Measurements from ENCODE around the gene COL6A1. TPM values are rescaled to one million over a fixed set of nuclear protein-coding genes. Genes with fewer than 3 reads are reported as not detected.

The COL6A1 gene
- total RNA-seq, 1 experiment from 2014 or later, result 193 TPM

GRCh38 chr21:45932922-45933502 is 48.6 kb upstream of the COL6A1 start:
- WGBS (ENCODE audit: extremely low coverage, insufficient read length, low lambda C conversion rate), result no CpG with 5 or more reads among the region's 9 CpGs
- Histone ChIP-seq H3K27ac (ENCODE audit: insufficient read length, low read depth, low read length) (no peak overlapping the region), H3K9me3 (ENCODE audit: control insufficient read depth, low read depth, low read length) (no peaks in the 10 kb centered on the region), H3K23me2 (ENCODE audit: insufficient read length, low read depth, low read length, poor library complexity, severe bottlenecking) (no peaks in the 10 kb centered on the region), H2BK15ac (ENCODE audit: low read depth, low read length) (no peak overlapping the region), H2AK5ac (ENCODE audit: insufficient read length, low read length) (no peak overlapping the region), H3K79me2 (ENCODE audit: insufficient read depth, low read length) (no peaks in the 10 kb centered on the region), H2BK20ac (ENCODE audit: low read depth, low read length, poor library complexity, severe bottlenecking) (no peak overlapping the region), H4K5ac (ENCODE audit: insufficient read length, low read depth, low read length) (no peak overlapping the region), H2BK5ac (ENCODE audit: insufficient read length, low read length) (no peak overlapping the region), H2AFZ (ENCODE audit: low read length) (no peak overlapping the region), H3K4me1 (ENCODE audit: insufficient read depth, low read length) (no peaks in the 10 kb centered on the region), H2BK12ac (ENCODE audit: insufficient read length, low read depth, low read length) (no peak overlapping the region), H4K8ac (replicated peaks; ENCODE audit: insufficient read length, low read depth, low read length) (no peak overlapping the region), H3K23ac (ENCODE audit: insufficient read length, low read depth, low read length) (no peak overlapping the region), H3K4ac (ENCODE audit: low read depth, low read length) (no peak overlapping the region), H2BK120ac (ENCODE audit: low read depth, low read length, poor library complexity, severe bottlenecking) (no peak overlapping the region), H3K4me2 (ENCODE audit: insufficient read depth, insufficient read length, low read length) (no peak overlapping the region), H3K14ac (ENCODE audit: insufficient read depth, low read length) (no peak overlapping the region), H4K91ac (ENCODE audit: insufficient read length, low read depth, low read length) (no peak overlapping the region), H3K9ac (ENCODE audit: extremely low read depth, insufficient read length, low read length) (no peak overlapping the region), H4K20me1 (ENCODE audit: control insufficient read depth, insufficient read depth, insufficient read length) (no peaks in the 10 kb centered on the region), H3T11ph (ENCODE audit: low read length) (no peak overlapping the region), H3K56ac (ENCODE audit: insufficient read length, low read depth, low read length) (no peak overlapping the region), H3K27me3 (ENCODE audit: insufficient read depth, low read length) (no peaks in the 10 kb centered on the region), H3K18ac (ENCODE audit: insufficient read length, low read depth, low read length) (no peak overlapping the region), H3K79me1 (ENCODE audit: insufficient read depth, low read depth, low read length, poor library complexity, severe bottlenecking) (no peaks in the 10 kb centered on the region)
- TF ChIP-seq, protein P1, sequence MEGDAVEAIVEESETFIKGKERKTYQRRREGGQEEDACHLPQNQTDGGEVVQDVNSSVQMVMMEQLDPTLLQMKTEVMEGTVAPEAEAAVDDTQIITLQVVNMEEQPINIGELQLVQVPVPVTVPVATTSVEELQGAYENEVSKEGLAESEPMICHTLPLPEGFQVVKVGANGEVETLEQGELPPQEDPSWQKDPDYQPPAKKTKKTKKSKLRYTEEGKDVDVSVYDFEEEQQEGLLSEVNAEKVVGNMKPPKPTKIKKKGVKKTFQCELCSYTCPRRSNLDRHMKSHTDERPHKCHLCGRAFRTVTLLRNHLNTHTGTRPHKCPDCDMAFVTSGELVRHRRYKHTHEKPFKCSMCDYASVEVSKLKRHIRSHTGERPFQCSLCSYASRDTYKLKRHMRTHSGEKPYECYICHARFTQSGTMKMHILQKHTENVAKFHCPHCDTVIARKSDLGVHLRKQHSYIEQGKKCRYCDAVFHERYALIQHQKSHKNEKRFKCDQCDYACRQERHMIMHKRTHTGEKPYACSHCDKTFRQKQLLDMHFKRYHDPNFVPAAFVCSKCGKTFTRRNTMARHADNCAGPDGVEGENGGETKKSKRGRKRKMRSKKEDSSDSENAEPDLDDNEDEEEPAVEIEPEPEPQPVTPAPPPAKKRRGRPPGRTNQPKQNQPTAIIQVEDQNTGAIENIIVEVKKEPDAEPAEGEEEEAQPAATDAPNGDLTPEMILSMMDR (conservative IDR thresholded peaks at IDR 0.05), result no peak
- peaks cover 0 to 2% of the 10 kb centered on the region in 2 experiments; a peak in 2 of 4 replicates for H3K4me1 Mint-ChIP-seq
- H3K4me3 Mint-ChIP-seq, result no peak overlapping the region
- no peak for DNase-seq
- peak overlapping the region in 1 of 3 experiments; percentile 27; a peak in 1 of 7 replicates for H3K27ac Mint-ChIP-seq
- peaks cover 5 to 9% (median 5%) of the 10 kb centered on the region in 3 experiments; a peak in 3 of 7 replicates for H3K36me3 Mint-ChIP-seq (ENCODE audit: insufficient read depth in 1 of 3, low read depth in 3 of 3)
- H3K27me3 Mint-ChIP-seq (ENCODE audit: low read depth), result peaks cover 36% of the 10 kb centered on the region
- H3K9me3 Mint-ChIP-seq, result peaks cover 4 to 6% of the 10 kb centered on the region in 2 experiments; a peak in 3 of 5 replicates
